ENCODE measurements around the gene PLEKHN1. TPM values are rescaled to one million over a fixed set of nuclear protein-coding genes. Genes with fewer than 3 reads are reported as not detected.
A peak's percentile ranks its signal among the peaks of the same experiment; 100 is the strongest.

PLEKHN1 gene
- total RNA-seq, 1 donor from 2014 or later = 15.2 TPM

GRCh38 chr1:923131-923990, 42.9 kb upstream of the PLEKHN1 start, which contains the start of gene SAMD11:
Gene SAMD11, plus strand, starts transcription at chr1:923923. Its CDS starts 509 bp downstream, at chr1:924432.
- Histone ChIP-seq H3K9me3 (no peaks in the 10 kb centered on the region), H3K4me3 (peak within 1 kb of the TSS; percentile 37 to 69), H3K36me3 (no peaks in the 10 kb centered on the region), H3K27ac (no peak within 1 kb of the TSS), H3K4me1 (peaks cover 46% of the 10 kb centered on the region), H3K27me3 (peaks cover 4% of the 10 kb centered on the region)
- intact Hi-C loops (cut with DNase I) = no loop called here
- TF ChIP-seq POLR2A (IDR thresholded peaks at IDR 0.05) (no peak), CTCF (IDR thresholded peaks at IDR 0.05) (no peak), POLR2AphosphoS5 (IDR thresholded peaks at IDR 0.05; ENCODE audit: insufficient read depth in 1 of 2, low read depth in 1 of 2) (no peak)
- no peak for DNase-seq (ENCODE audit: extremely low spot score in 2 of 2)

- DNase-seq (ENCODE audit: extremely low spot score in 2 of 2) = no peak
- TF ChIP-seq POLR2A (IDR thresholded peaks at IDR 0.05) = no peak
- no peak for TF ChIP-seq POLR2AphosphoS5 (IDR thresholded peaks at IDR 0.05; ENCODE audit: insufficient read depth in 1 of 2, low read depth in 1 of 2)
- TF ChIP-seq CTCF (IDR thresholded peaks at IDR 0.05) = no peak
- no peaks in the 10 kb centered on the region for H3K36me3 ChIP-seq
- H3K4me3 ChIP-seq = peak overlapping the region; percentile 37 to 69
- H3K9me3 ChIP-seq = no peaks in the 10 kb centered on the region
- peaks cover 46% of the 10 kb centered on the region for H3K4me1 ChIP-seq
- intact Hi-C loops (cut with DNase I) = no loop called here
- H3K27me3 ChIP-seq = peaks cover 4% of the 10 kb centered on the region
- H3K27ac ChIP-seq = no peak overlapping the region
Measured at GRCh38 chr1:923991-924655, 42.2 kb upstream of the PLEKHN1 start.

GRCh38 chr1:924656-925560, 41.4 kb upstream of the PLEKHN1 start:
- peak in 1 of 2 donors; percentile 6 for TF ChIP-seq POLR2AphosphoS5 (IDR thresholded peaks at IDR 0.05; ENCODE audit: insufficient read depth in 1 of 2, low read depth in 1 of 2)
- no peak for TF ChIP-seq CTCF (IDR thresholded peaks at IDR 0.05)
- TF ChIP-seq POLR2A (IDR thresholded peaks at IDR 0.05) = no peak
- Histone ChIP-seq H3K27me3 (peaks cover 4% of the 10 kb centered on the region), H3K9me3 (no peaks in the 10 kb centered on the region), H3K4me1 (peaks cover 46% of the 10 kb centered on the region), H3K27ac (no peak overlapping the region), H3K4me3 (peak overlapping the region; percentile 37 to 69), H3K36me3 (no peaks in the 10 kb centered on the region)
- DNase-seq (ENCODE audit: extremely low spot score in 2 of 2) = no peak
- intact Hi-C loops (cut with DNase I) = no loop called here

- no peak for DNase-seq (ENCODE audit: extremely low spot score in 2 of 2)
- Histone ChIP-seq H3K36me3 (no peaks in the 10 kb centered on the region), H3K27me3 (peaks cover 4% of the 10 kb centered on the region), H3K4me3 (peak overlapping the region; percentile 37 to 69), H3K9me3 (no peaks in the 10 kb centered on the region), H3K4me1 (peaks cover 37% of the 10 kb centered on the region), H3K27ac (no peak overlapping the region)
- intact Hi-C loops (cut with DNase I) = no loop called here
- TF ChIP-seq POLR2AphosphoS5 (IDR thresholded peaks at IDR 0.05; ENCODE audit: insufficient read depth in 1 of 2, low read depth in 1 of 2) (no peak), CTCF (IDR thresholded peaks at IDR 0.05) (no peak), POLR2A (IDR thresholded peaks at IDR 0.05) (no peak)
Measured at GRCh38 chr1:925561-926421, 40.5 kb upstream of the PLEKHN1 start.

Data from vagina (tissue), 2 donors.